Neural cell (in vitro differentiated cells): Measurements from ENCODE around the gene GANAB. TPM values are rescaled to one million over a fixed set of nuclear protein-coding genes. Genes with fewer than 3 reads are reported as not detected.

Source experiments
- H2AFZ ChIP-seq: fragments of 200-600, 300-800 bp; sonication (generic), shearing (Covaris generic); 2 replicates; pipeline ENCODE4 v1.6.0; 2014; ENCODE audit warnings: low read depth, mild to moderate bottlenecking, antibody characterized with exemption, low read length, moderate library complexity
- H3F3A ChIP-seq: fragments of 200-600 bp; shearing (Covaris generic); 2 replicates; pipeline ENCODE4 v1.6.1; 2016; ENCODE audit warnings: mild to moderate bottlenecking, moderate library complexity, mixed read lengths, antibody characterized with exemption, low read length; ENCODE audit not compliant: insufficient read depth, poor library complexity, severe bottlenecking
- H3K27ac ChIP-seq: fragments of 200-600, 300-800 bp; sonication (generic), shearing (Covaris generic); 2 replicates; pipeline ENCODE4 v1.5.1; 2014; ENCODE audit warnings: mild to moderate bottlenecking, low read length, moderate library complexity
- H3K27me3 ChIP-seq: fragments of 300-800, 200-600 bp; sonication (generic), shearing (Covaris generic); 2 replicates; pipeline ENCODE4 v1.6.0; 2014; ENCODE audit warnings: mild to moderate bottlenecking, low read depth, low read length, moderate library complexity; ENCODE audit not compliant: insufficient read depth
- H3K36me3 ChIP-seq: fragments of 300-800, 200-600 bp; sonication (generic), shearing (Covaris generic); 2 replicates; pipeline ENCODE4 v1.5.1; 2014; ENCODE audit warnings: mild to moderate bottlenecking, antibody characterized with exemption, low read length, moderate library complexity; ENCODE audit not compliant: insufficient read depth
- H3K4me2 ChIP-seq: fragments of 300-800, 200-600 bp; sonication (generic), shearing (Covaris generic); 2 replicates; pipeline ENCODE4 v1.6.0; 2014; ENCODE audit warnings: mild to moderate bottlenecking, low read length
- H3K4me3 ChIP-seq: fragments of 300-800, 200-600 bp; sonication (generic), shearing (Covaris generic); 2 replicates; pipeline ENCODE4 v1.5.1; 2014; ENCODE audit warnings: mild to moderate bottlenecking, low read length, moderate library complexity
- H3K79me2 ChIP-seq: fragments of 200-600 bp; shearing (Covaris generic); replicated peaks from 2 replicates; pipeline ENCODE4 v1.6.0; 2014; ENCODE audit warnings: mild to moderate bottlenecking, low read length, moderate library complexity; ENCODE audit not compliant: insufficient read depth
- H3K9ac ChIP-seq: fragments of 300-800, 200-600 bp; sonication (generic), shearing (Covaris generic); 2 replicates; pipeline ENCODE4 v1.6.1; 2016; ENCODE audit warnings: mild to moderate bottlenecking, low read length, mixed read lengths
- H3K9me2 ChIP-seq: fragments of 200-600 bp; shearing (Covaris generic); 2 replicates; pipeline ENCODE4 v1.6.1; 2016; ENCODE audit warnings: mild to moderate bottlenecking, low read length, mixed read lengths; ENCODE audit not compliant: insufficient read depth
- H3K9me3 ChIP-seq: fragments of 200-600, 300-800 bp; sonication (generic), shearing (Covaris generic); 2 replicates; pipeline ENCODE4 v1.6.1; 2016; ENCODE audit warnings: mild to moderate bottlenecking, mixed run types, low read length, moderate library complexity, mixed read lengths
- H4K20me1 ChIP-seq: fragments of 200-600 bp; shearing (Covaris generic); 2 replicates; pipeline ENCODE4 v1.6.1; 2016; ENCODE audit warnings: mild to moderate bottlenecking, mixed run types; ENCODE audit not compliant: insufficient read depth
- EP300 ChIP-seq: fragments of 450-650 bp; conservative IDR thresholded peaks from 2 replicates; pipeline ENCODE4 v1.6.1; 2014; ENCODE audit warnings: antibody characterized with exemption, mild to moderate bottlenecking, moderate library complexity; ENCODE audit not compliant: poor library complexity, severe bottlenecking
- EZH2 ChIP-seq: fragments of 200-600, 300-800 bp; shearing (Covaris generic), sonication (generic); IDR thresholded peaks from 2 replicates; pipeline ENCODE4 v1.6.1; 2014; ENCODE audit warnings: antibody characterized with exemption, low read length, borderline replicate concordance, mild to moderate bottlenecking; ENCODE audit not compliant: insufficient read depth, poor library complexity, severe bottlenecking
- MXI1 ChIP-seq: fragments of 450-650 bp; conservative IDR thresholded peaks from 2 replicates; pipeline ENCODE4 v1.6.1; 2014; ENCODE audit warnings: antibody characterized with exemption, mild to moderate bottlenecking; ENCODE audit not compliant: poor library complexity, severe bottlenecking
- POLR2AphosphoS5 ChIP-seq: IDR thresholded peaks from 2 replicates; pipeline ENCODE4 v1.6.1; 2012
- RAD21 ChIP-seq: fragments of 450-650 bp; conservative IDR thresholded peaks from 2 replicates; pipeline ENCODE4 v1.6.1; 2014; ENCODE audit warnings: antibody characterized with exemption, mild to moderate bottlenecking, moderate library complexity
- SMC3 ChIP-seq: fragments of 450-650 bp; conservative IDR thresholded peaks from 2 replicates; pipeline ENCODE4 v1.6.1; 2014; ENCODE audit warnings: antibody characterized with exemption, mild to moderate bottlenecking, moderate library complexity; ENCODE audit not compliant: poor library complexity
- TAF1 ChIP-seq: IDR thresholded peaks from 2 replicates; pipeline ENCODE4 v1.6.1; 2012; ENCODE audit warnings: low read depth
- polyA plus RNA-seq: library from polyadenylated mRNA; depleted of rRNA; stranded (reverse); fragments of >200 nt; gene quantifications from 2 replicates; pipeline ENCODE4 v1.2.3, GENCODE V29; 2014
- TF ChIP-seq, protein P1 (sequence below): fragments of 450-650 bp; IDR thresholded peaks from 2 replicates; pipeline ENCODE4 v1.5.1; 2014; ENCODE audit warnings: antibody characterized with exemption, mild to moderate bottlenecking, moderate library complexity; ENCODE audit not compliant: poor library complexity, severe bottlenecking
- TF ChIP-seq, protein P2 (sequence below): IDR thresholded peaks from 2 replicates; pipeline ENCODE4 v1.6.1; 2012; ENCODE audit warnings: borderline replicate concordance

GANAB gene
- polyA plus RNA-seq, 1 donor from 2014 or later = 62.7 TPM

DNA sequence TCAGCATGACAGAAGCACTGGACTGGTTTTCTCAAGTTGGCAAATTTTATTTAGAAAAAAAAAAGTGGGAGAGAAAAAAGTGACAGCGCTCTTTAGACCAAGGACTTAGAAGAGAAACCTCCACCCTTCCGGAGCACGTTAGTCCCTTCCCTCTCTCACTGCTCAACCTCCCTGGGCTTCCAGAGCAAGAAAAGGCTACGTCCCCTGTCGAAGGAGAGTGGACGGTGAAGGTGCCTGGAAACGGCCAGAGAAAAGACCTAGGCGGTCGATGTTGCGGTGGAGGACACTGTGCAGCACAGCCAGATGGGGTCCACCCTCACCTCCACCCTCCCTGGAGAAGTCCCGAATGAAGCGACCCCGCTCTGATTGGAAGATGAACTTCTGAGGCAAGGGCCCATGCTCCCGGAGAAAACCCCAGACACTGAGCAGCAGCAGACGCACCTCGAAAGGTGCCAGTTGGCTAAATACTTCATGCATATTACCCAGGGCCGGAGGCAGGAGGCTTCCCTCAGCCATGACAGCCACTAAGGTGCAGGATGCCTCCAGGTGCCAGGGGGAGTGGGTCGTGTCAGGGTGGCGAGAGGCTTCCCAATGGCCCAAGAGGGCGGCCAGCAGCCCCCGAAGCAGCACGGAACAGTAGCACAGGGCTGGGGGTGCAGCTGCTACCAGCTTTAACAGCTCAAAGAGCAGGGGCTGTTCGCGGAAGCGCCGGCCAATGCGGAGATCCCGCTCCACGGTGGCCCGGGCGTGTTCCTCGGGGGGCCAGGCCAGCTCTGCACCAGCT lies 604 bp upstream of the GANAB start:
- Histone ChIP-seq H3K79me2 (peaks cover 28% of the 10 kb centered on the region), H3K9me3 (no peaks in the 10 kb centered on the region), H3K9me2 (no peaks in the 10 kb centered on the region), H3K9ac (no peak overlapping the region), H3K36me3 (no peaks in the 10 kb centered on the region), H2AFZ (no peak overlapping the region), H3K27ac (no peak overlapping the region), H3K4me3 (peak overlapping the region; percentile 99), H3K4me2 (no peak overlapping the region), H4K20me1 (no peaks in the 10 kb centered on the region), H3K27me3 (no peaks in the 10 kb centered on the region), H3F3A (no peaks in the 10 kb centered on the region)
- TF ChIP-seq POLR2AphosphoS5 (no peak), TAF1 (no peak), EZH2 (no peak), RAD21 (no peak), MXI1 (no peak), EP300 (no peak), SMC3 (no peak)
- TF ChIP-seq, protein P1, sequence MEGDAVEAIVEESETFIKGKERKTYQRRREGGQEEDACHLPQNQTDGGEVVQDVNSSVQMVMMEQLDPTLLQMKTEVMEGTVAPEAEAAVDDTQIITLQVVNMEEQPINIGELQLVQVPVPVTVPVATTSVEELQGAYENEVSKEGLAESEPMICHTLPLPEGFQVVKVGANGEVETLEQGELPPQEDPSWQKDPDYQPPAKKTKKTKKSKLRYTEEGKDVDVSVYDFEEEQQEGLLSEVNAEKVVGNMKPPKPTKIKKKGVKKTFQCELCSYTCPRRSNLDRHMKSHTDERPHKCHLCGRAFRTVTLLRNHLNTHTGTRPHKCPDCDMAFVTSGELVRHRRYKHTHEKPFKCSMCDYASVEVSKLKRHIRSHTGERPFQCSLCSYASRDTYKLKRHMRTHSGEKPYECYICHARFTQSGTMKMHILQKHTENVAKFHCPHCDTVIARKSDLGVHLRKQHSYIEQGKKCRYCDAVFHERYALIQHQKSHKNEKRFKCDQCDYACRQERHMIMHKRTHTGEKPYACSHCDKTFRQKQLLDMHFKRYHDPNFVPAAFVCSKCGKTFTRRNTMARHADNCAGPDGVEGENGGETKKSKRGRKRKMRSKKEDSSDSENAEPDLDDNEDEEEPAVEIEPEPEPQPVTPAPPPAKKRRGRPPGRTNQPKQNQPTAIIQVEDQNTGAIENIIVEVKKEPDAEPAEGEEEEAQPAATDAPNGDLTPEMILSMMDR = no peak
- TF ChIP-seq, protein P2, sequence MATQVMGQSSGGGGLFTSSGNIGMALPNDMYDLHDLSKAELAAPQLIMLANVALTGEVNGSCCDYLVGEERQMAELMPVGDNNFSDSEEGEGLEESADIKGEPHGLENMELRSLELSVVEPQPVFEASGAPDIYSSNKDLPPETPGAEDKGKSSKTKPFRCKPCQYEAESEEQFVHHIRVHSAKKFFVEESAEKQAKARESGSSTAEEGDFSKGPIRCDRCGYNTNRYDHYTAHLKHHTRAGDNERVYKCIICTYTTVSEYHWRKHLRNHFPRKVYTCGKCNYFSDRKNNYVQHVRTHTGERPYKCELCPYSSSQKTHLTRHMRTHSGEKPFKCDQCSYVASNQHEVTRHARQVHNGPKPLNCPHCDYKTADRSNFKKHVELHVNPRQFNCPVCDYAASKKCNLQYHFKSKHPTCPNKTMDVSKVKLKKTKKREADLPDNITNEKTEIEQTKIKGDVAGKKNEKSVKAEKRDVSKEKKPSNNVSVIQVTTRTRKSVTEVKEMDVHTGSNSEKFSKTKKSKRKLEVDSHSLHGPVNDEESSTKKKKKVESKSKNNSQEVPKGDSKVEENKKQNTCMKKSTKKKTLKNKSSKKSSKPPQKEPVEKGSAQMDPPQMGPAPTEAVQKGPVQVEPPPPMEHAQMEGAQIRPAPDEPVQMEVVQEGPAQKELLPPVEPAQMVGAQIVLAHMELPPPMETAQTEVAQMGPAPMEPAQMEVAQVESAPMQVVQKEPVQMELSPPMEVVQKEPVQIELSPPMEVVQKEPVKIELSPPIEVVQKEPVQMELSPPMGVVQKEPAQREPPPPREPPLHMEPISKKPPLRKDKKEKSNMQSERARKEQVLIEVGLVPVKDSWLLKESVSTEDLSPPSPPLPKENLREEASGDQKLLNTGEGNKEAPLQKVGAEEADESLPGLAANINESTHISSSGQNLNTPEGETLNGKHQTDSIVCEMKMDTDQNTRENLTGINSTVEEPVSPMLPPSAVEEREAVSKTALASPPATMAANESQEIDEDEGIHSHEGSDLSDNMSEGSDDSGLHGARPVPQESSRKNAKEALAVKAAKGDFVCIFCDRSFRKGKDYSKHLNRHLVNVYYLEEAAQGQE = no peak

DNA sequence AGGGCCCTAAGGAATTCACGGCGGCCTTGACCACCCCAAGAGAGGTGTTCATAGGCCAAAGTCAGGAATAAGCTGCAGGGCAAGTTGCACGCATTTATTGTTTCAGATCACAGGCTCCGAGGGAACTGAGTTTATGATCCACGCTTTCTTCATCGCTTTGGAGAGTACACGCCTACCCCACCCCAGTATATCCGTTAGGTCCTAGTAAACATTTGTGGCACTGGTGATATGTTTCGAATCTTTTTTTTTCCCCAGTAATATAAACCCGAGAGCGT lies 805 bp downstream of the GANAB start:
- H3K9me3 ChIP-seq = no peaks in the 10 kb centered on the region
- no peaks in the 10 kb centered on the region for H3K36me3 ChIP-seq
- peak overlapping the region; percentile 90 for H3K9ac ChIP-seq
- no peaks in the 10 kb centered on the region for H3F3A ChIP-seq
- H3K27ac ChIP-seq = peak overlapping the region; percentile 81
- peak overlapping the region; percentile 99 for H3K4me3 ChIP-seq
- H3K79me2 ChIP-seq = peaks cover 21% of the 10 kb centered on the region
- H2AFZ ChIP-seq = peak overlapping the region; percentile 33
- H3K9me2 ChIP-seq = no peaks in the 10 kb centered on the region
- TF ChIP-seq, protein P2 = no peak
- TF ChIP-seq, protein P1 = no peak
- TF ChIP-seq EP300 (no peak), EZH2 (no peak), POLR2AphosphoS5 (no peak), SMC3 (no peak), RAD21 (no peak), MXI1 (no peak), TAF1 (no peak)
- no peaks in the 10 kb centered on the region for H4K20me1 ChIP-seq
- H3K4me2 ChIP-seq = peak overlapping the region; percentile 92
- no peaks in the 10 kb centered on the region for H3K27me3 ChIP-seq
